Measurements from ENCODE around the gene VEZF1. TPM values are rescaled to one million over a fixed set of nuclear protein-coding genes. Genes with fewer than 3 reads are reported as not detected.

The VEZF1 gene
- total RNA-seq, 4 donors from 2014 or later, result 45.1 to 50.6 (median 47.6) TPM

DNA sequence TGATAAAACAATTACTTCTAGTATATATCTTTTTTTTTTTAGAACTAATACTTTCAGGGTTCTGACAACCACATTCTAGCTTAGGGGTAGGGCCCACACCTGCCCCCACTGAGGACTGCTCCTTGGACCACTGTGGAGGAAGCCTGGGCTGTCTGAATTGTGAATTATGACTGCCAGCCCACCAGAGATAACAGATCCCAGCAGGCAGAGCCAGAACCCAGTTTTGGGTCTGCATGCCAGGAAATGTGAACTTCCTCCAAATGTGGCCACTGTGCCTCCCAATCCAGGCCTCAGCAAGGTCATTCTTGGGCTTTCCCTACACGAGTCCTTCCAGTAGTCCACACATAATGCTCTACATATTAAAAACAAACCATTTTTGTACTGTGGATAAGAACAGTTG lies 15.9 kb downstream of the VEZF1 start:
- TF ChIP-seq, protein P1, sequence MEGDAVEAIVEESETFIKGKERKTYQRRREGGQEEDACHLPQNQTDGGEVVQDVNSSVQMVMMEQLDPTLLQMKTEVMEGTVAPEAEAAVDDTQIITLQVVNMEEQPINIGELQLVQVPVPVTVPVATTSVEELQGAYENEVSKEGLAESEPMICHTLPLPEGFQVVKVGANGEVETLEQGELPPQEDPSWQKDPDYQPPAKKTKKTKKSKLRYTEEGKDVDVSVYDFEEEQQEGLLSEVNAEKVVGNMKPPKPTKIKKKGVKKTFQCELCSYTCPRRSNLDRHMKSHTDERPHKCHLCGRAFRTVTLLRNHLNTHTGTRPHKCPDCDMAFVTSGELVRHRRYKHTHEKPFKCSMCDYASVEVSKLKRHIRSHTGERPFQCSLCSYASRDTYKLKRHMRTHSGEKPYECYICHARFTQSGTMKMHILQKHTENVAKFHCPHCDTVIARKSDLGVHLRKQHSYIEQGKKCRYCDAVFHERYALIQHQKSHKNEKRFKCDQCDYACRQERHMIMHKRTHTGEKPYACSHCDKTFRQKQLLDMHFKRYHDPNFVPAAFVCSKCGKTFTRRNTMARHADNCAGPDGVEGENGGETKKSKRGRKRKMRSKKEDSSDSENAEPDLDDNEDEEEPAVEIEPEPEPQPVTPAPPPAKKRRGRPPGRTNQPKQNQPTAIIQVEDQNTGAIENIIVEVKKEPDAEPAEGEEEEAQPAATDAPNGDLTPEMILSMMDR (IDR thresholded peaks at IDR 0.05), result no peak
- no peak for DNase-seq (ENCODE audit: low spot score)

DNA sequence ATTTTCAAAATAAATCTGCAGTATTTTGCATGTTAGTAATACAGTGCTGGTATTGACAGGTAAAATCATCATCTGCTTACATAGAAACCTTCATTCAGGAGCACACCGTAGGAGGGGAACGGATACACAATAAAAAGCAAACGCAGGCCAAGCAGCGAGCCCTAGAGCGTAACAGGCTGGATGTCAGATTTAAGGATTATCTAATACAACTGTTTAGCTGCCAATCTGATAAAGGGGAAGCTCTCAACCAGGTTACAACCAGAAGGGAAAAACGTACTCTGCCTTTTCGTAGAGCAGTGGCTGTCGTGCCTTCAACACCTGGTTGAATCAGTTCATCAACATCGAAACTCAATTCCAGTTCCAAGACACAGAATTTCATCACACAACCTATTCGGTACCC lies 16.5 kb downstream of the VEZF1 start:
- TF ChIP-seq, protein P1 (IDR thresholded peaks at IDR 0.05), result no peak
- DNase-seq (ENCODE audit: low spot score), result no peak
- ATAC-seq (ENCODE audit: low FRiP score), result no peak

More for the DNA sequence above, 15.9 kb downstream of the VEZF1 start:
- no peak for ATAC-seq (ENCODE audit: low FRiP score)

DNA sequence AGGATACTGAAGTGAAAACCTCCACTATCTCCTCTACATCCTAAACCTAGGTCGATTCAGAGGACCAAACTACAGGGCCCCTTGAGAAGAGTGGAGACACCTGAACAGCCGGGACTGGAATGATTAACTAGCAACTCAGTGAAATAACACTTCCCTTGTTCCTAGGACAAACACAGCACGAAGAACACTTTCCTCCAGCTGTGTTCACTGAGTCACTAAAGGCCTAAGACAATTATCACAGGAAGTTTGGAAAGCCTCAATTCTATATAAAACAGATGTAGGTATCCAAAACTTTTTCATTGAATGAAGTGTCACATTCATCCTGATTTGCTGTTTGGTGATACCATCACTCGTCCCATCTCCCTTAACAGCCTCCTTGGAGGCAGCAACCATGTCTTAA lies 17.3 kb downstream of the VEZF1 start:
- TF ChIP-seq, protein P1 (IDR thresholded peaks at IDR 0.05), result no peak
- ATAC-seq (ENCODE audit: low FRiP score) (no peak), DNase-seq (ENCODE audit: low spot score) (no peak)

DNA sequence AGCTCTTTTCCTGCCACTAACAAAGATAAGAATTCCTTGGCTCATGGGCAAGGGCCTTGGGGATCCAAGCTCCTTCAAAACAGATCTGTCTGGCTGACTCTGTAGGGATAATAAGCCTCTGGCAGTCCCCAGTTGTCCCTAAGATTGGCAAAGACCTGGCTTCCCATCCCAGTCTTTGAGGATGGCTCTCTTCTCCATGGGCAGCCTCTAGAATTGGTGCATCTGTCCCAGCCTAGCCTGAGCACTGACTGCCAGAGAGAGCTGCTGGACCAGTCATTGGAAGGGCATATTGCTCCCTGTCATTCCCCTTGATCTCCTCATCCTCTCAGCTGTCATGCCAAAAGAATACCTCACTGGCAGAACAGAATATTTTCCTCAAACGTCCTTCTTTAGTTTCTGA lies 19.6 kb downstream of the VEZF1 start:
- TF ChIP-seq, protein P1 (IDR thresholded peaks at IDR 0.05), result no peak
- ATAC-seq (ENCODE audit: low FRiP score), result no peak

DNA sequence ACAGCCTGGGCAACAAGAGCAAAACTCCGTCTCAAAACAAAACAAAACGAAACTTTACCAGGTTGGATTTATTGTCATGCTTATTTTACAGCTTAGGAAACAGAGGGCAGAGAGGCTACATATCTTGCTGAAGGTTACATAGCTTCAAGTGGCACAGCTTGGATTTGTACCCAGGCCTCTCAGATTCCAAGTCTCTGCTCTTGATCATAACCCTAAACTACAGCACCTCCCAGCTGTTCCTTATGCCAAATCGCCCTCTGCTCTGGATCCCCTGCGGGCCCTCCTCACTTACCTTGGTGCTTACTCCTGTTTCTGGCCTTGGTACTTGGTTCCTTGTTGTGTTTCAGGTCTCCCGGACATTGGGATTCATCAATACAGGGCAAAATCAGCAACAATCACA lies 21.2 kb downstream of the VEZF1 start:
- no peak for ATAC-seq (ENCODE audit: low FRiP score)
- TF ChIP-seq, protein P1 (IDR thresholded peaks at IDR 0.05), result no peak
- DNase-seq (ENCODE audit: low spot score), result no peak

More for the DNA sequence above, 19.6 kb downstream of the VEZF1 start:
- DNase-seq (ENCODE audit: low spot score), result no peak

DNA sequence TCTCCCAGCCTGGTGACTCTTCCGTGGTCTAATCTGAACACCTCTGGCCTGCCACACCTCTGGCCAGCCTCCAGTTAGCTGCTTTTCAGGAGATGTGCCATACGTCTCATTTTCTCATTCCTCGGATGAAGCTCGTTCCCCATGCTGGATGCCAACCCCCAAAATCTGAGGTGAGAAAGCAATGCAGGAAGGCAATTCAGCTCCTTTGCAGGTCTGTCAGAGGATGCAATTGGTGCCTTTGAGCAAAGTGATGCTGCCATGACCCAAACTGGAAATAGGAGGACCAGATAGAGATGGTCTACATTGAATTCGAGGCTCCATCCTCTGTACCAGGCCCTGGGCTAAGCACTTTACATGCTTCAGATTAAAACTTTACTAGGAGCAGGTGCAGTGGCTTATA lies 21.8 kb downstream of the VEZF1 start:
- TF ChIP-seq, protein P1 (IDR thresholded peaks at IDR 0.05), result no peak
- ATAC-seq (ENCODE audit: low FRiP score) (no peak), DNase-seq (ENCODE audit: low spot score) (no peak)

DNA sequence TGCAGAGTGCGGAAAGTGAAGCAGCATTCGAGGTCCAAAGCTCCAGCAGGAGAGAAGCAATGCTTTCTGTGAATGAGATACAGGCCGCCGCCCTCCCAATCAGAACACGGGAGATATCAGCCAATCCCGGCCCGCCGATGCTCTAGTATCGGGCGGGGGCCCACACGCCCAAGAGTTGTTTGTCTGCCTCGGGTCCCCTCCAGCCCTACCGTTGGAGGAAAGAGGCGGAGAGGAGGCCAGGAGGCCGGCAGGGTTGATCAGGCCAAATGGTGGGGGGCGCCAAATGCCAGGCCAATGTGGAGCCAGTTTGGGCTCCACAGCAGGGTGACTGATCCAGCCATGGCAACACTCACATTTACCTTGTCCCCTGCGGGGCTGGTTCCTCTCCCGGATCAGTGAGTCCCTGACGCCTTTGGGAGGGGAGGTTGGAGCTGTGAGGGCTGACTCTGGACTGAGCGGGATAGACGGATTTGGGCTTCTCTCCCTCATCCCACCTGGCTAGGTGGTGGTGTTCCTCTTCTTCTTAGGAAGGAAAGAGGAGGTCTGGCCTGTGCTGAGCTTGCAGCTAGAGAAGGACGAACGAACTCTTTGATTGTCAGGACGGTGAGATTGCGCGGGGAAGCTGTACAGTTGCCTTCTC lies 22.4 kb downstream of the VEZF1 start:
- ATAC-seq (ENCODE audit: low FRiP score), result no peak
- no peak for DNase-seq (ENCODE audit: low spot score)
- TF ChIP-seq, protein P1 (IDR thresholded peaks at IDR 0.05), result no peak
